Limb (tissue), 2 donors: ENCODE results near the gene COX14.
"Not testable (repeated sequence)": the region's sequence is repeated elsewhere in the genome, so short reads cannot be mapped to it uniquely, and the experiment has no call there.

Source experiments
- DNase-seq, 2 donors: peaks; one replicate each; pipeline ENCODE4 v3.0.0-alpha.2; 2016; ENCODE audit errors: extremely low spot score in 2 of 2

COX14 gene

DNA sequence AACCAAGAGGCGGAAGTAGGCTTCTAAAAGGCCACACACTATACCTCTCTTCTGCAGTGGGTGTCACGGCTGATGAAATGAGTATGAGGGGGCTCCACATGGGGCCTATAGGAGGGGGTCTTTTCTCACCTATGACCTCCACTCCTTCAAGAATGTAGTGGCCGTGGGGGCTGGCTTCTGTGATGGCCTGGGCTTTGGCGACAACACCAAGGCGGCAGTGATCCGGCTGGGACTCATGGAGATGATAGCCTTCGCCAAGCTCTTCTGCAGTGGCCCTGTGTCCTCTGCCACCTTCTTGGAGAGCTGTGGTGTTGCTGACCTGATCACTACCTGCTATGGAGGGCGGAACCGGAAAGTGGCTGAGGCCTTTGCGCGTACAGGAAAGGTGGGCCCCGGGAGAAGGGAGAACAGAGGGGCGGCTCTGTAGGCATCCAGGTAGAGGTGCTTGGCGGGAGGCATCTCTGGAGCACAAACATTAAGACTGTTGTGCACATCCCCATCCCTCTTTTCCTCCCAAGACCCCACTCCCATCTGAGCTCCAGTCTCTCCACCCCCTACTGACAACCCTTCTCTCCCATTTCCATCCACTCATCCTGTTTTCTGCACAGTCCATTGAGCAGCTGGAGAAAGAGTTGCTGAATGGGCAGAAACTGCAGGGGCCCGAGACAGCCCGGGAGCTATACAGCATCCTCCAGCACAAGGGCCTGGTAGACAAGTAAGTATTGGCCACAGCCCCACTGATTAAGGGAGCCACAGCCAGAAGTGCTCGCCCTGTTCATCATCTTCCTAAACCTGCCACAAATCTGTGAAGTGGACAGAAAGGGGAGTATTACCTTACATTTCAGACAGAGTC lies 4.4 kb upstream of the COX14 start:
- no peak for DNase-seq

DNA sequence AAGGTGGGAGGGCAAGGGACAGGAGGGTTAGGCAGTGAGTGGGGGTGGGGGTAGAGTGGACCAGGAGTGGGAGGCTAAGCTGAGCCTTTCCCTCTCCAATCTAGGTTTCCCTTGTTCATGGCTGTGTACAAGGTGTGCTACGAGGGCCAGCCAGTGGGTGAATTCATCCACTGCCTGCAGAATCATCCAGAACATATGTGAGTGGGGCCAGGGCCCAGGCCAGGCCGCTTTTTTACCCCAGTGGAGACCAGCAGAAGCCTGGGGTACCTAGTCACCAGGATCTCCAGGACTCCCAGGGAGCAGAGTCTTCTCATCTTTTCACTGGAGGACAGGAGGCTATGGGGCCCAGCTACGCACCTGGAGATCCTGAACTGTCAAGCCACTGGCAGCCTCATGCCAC lies 2.7 kb upstream of the COX14 start:
- no peak for DNase-seq

DNA sequence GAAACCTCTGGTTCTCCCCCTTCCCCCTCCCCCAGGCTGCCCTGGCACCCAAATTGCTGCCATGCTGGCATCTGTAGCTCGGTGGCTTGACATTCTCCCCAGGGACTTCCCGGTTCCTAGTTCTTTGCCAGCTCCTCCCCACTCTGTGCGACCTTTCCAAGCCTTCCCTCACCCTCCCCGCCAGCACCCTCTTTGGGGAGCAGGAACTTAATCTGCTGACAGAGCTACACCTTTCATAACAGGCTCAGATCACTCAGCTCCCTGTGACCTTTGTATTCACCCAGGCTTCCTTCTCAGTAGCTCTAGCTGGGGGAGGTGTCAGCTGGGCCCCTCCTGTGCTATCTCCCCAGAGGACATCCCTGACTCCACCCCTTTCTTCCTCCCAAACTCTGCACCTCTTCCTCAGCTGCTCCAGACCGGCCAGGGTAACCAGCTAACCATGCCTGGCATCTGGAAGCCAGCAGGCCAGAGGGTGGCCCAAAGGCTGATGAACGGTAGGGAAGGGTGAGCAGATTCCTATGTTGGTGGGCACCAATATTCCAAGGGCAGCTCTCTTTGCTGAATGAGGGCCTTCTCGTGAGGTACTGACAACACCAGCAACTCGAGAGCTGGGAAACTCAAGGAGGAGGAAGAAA lies 1.8 kb upstream of the COX14 start:
- DNase-seq, result no peak

DNA sequence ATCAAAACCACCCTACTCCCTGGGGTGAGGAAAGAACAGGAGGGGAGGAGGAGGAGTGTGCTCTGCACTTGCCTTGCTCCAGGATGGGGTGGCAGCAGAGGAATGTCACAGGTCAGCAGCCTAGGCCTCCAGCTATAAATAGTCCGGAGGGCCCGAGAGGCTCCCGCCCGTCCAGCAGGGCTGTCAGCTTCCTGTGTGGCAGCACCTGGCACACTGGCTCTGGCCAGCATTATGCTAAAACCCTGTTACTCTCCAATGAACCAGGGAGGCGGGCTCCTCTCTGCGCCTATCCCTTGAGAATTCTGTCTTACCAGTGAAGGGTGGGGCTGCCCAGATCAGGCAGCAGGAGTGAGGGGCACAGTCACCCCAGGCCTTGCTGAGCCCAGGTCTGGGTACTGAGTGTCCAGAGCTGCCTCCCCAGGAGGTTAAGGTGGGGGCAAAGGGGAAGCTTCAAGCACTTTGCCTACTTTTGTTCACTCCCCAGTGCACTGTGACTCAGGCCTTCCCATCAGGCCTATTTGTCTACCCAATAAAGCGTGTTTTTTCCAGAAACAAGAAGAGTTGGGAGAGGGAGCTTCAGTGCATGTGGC lies 1.2 kb upstream of the COX14 start:
- DNase-seq, result no peak

DNA sequence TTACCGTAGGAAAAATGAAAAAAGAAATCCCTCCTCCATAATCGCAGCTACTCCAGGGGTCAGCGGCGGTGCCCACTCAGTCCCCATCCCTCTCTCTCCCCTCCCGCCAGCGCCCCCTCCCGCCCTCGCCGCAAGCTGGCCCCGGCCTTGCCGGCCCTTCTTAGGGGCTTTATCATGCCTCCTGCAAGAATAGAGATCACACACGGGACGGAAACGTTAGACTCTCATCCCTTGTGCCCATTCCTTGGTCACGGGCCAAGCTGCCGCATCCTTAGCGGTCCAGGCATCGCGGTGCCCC lies 692 bp upstream of the COX14 start:
- DNase-seq, result no peak

DNA sequence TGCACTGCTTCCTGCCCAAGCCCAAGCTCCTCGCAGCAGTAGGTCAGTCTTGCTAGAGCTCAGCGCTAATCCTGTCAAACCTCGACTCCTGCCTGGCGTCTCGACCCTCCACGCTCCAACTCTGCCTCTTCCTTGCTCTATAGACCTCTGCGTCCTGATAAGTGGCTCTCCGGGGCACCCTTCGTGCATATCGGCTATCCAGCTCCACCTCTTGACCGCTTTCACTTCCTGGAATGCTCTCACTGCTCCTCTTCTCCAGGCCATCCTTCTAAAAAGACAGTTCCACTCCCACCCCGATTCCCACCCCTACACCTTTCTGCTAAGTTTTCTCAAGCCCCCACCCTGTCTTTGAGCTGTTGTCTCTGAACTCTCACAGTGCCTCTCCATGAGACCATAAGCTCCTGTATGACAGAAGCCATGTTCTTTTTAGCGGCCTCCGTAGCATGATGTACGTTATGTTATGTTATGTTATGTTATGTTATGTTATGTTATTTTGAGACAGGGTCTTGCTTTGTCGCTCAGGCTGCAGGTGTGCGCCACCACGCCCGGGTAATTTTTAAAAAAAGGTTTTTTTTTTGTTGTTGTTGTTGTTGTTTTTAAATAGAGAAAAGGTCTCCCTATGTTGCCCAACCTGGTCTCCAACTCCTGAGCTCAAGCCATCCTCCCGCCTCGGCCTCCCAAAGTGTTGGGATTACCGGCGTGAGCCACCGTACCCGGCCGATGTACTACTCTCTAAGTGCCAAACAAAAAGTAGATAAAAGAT lies 601 bp downstream of the COX14 start:
- no peak for DNase-seq

DNA sequence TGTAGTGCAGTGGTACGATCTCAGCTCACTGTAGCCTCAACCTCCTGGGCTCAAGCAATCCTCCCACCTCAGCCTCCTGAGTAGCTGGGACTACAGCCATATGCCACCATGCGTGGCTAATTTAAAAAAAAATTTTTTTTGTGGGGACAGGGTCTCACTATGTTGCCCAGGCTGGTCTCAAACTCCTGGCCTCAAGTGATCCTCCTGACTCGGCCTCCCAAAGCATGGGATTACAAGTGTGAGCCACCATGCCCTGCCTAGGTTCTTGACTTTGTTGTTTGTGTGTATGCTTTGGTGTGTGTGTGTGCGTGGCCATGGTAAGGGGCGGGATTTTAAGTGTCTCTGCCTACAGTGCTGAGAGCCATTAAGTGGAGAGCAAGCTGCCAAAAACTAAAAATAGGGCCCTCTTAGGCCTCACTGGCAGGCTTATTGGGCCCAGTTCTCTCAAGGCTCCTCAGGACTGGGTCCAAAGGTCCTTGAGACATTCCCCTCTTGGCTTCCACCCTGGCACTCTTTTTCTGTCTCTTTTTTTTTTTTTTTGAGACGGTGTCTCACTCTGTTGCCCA lies 5.1 kb downstream of the COX14 start:
- DNase-seq, result no peak

DNA sequence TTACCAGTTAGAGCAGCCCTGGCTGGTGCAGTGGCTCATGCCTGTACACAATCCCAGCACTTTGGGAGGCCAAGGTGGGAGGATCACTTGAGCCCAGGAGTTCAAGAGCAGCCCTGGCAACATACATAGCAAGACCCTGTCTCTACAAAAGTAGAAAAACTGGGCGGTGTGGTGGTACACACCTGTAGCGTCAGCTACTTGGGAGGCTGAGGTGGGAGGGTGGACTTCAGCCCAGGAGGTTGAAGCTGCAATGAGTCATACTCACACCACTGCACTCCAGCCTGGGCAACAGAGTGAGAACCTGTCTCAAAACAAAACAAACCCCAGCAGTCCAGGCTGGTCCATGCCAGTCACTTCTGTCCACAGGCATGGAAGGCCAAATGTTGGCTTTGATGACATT lies 7.4 kb downstream of the COX14 start:
- no peak for DNase-seq

DNA sequence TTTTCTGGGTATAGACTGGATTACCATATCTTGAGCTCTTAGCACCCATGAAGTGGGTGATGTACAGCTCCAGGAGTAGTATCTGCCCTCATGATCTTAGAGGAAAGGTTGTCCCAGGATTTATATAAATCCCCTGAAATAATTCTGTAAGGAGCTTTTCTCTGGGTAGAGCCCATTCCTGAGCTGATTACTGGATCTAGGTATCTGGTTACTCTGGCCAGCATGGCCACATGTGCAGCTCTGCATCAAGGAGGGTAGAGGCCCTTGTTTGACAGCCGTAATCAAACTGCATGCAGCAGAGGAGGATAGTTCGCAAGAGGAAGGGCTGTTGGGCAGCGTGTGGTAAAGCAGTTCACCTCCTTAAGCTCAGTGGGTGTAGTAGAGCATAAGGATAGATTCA lies 8.5 kb downstream of the COX14 start:
- no peak for DNase-seq

DNA sequence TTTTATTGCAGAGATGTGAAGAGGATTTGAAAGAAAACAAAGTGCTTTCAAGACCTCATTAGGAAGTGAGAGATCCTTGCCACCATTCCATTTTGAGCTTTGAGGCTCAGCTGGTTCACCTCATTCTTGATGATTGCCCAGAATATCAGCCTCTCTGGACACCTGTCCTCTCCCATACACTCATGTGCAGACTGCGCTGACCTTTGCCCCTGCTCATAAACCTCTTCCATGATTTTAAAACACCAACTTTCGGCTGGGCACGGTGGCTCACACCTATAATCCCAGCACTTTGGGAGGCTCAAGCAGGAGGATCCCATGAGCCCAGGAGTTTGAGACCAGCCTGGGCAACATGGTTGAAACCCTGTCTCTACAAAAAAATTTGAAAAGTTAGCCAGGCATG lies 8.9 kb downstream of the COX14 start:
- DNase-seq, result no peak

DNA sequence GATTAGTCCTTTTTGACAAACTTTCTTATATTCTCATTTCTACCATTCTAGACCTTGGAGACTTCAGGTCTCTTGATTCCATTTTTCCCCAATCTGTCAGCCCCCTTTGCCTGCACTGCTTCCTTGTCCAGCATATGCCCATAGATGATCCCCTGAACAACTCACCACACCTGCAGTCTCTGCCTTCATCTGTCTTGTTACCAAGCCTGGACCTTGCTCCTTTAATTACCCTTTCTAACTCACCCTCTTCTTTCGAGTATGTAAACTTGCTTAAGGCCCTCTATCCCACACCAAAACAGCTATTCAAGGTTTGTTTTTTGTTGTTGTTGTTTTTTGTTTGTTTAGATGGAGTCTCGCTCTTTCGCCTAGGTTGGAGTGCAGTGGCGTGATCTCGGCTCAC lies 9.6 kb downstream of the COX14 start:
- no peak for DNase-seq

DNA sequence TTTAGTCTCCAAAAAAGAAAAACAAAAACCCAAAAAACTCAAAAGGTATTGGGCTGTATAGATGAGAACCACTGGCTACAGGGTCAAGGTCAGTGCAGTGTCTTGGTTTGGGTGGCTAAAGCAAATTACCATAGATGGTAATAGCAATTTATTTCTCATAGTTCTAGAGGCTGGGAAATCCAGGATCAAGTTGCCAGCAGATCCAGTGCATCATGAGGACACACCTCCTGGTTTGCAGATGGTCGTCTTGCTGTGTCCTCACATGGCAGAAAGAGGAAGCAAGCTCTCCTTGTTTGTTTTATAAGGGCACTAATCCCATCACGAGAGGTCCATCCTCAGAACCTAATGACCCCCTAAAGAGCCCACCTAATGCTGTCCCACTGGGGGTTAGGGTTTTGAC lies 11.2 kb downstream of the COX14 start:
- DNase-seq, result no peak

DNA sequence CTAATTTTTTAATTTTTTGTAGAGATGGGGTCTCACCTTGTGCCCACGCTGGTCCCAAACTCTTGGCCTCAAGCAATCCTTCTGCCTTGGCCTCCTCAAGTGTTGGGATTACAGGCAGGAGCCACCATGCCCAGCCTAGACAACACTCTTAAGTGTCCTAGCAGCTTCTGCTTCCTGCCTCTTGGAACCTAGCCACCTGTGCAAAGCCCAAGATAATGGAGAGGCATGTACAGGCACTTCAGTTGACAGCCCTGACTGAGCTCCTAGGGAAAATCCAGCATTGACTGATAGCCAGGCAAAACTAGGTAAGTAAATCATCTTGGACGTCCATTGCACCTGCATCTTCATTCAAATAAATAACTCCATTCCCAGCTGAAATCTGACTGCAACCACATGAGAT lies 15.5 kb downstream of the COX14 start:
- DNase-seq, result no peak

DNA sequence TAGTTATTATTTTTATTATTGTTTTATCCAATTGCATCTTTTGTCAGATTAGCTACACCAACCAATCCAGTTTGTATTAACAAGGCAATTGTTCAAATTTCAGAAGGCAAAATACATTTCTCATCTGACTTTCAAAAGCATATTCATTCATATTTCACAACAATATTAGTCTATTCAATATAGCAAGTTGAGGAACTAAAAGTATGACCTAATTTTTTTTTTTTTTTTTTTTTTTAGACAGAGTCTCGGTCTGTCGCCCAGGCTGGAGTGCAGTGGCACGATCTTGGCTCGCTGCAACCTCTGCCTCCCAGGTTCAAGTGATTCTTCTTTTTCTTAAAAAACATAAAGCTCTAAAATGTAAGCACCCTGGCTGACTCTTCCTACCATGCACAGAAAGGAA lies 17.3 kb downstream of the COX14 start:
- no peak for DNase-seq

DNA sequence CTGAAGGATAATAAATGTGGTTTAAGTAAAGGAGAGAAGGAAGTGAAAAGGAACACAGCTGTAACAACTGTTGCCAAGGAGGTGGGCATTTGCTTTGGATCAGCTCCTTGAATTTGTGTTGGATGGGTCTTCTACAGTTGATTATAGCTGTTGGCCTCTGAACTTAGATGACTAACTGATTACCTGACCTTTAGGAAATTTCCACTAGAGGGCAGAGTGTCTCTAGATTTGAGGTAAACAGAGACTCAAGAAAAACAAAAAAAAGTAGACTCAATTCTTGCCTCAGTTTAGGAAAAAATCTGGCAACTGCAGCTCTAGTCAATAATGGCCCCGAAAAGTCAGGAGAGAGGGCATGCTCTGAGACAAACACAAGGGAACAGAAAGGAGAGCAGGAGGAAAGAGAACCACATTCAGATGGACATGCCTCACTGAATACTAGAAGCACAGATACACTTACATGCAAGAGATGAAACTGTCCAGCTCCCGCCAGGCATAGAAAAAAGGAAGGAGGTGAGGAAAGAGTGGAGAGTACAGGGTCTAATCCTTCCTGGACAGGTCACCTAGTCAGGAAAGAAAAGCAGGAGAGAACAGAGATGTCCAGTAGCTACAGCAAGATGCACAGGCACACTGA lies 20.6 kb downstream of the COX14 start:
- no peak for DNase-seq

DNA sequence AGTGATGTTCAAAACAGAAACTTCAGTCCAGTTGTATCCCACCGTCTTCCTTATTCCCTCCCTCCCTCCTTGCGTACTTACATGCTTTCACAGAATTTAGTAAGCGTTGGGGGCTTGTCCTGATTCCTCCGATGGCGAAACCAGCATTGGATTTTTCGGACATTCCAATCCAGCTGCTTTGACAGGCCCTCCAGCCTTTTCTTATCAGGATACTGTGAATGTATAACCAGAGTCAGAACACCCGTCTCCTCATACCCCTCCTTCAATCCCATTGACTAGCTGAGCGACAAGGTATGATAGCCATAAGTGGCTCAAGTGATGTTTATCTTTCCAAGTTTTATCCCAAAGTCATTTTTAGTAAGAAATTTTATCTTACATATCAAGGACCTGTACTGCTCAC lies 31.0 kb downstream of the COX14 start:
- DNase-seq, result no peak

DNA sequence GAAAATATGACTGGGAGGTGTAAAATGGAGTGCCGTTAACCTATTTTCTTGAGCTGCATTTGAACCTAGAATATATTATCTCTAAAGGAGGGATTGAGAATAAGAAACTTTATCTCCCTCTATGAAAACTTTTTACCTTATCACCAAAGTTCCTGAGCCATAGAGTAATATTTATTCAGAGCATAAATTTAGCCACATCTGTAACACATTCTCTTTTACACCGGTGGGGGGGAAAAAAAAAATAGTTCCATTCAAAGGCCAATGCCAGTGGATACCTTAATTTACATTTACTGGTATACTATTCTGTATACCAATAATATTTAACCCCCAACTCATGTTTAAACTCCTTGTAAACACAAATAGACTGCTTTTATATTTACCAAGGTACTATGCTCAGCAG lies 33.4 kb downstream of the COX14 start:
- no peak for DNase-seq

DNA sequence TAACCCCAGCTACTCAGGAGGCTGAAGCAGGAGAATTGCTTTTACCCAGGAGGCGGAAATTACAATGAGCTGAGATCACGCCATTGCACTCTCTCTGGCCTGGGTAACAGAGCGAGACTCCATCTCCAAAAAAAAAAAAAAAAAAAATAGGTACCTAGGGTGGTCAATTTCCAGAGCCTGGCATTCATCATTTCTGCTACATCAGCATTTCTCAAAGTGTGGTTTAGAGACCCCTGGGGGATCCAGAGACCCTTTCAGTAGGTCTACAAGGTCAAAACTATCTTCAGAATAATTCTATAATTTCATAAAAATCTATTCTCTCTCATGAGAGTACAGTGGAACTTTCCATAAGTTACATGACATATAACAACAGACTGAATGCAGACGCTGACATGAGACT lies 35.2 kb downstream of the COX14 start:
- DNase-seq, result no peak

DNA sequence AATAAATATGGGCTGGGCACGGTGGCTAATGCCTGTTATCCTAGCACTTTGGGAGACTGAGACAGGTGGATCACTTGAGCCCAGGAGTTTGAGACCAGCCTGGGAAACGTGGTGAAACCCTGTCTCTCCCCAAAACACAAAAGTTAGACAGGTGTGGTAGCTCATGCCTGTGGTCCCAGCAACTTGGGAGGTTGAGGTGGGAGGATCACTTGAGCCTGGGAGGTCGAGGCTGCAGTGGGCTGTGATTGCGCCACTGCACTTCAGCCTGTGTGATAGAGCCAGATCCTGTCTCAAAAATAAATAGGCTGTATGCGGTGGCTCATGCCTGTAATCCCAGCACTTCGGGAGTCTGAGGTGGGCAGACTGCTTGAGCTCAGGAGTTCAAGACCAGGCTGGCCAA lies 36.0 kb downstream of the COX14 start:
- not testable (repeated sequence) for DNase-seq

DNA sequence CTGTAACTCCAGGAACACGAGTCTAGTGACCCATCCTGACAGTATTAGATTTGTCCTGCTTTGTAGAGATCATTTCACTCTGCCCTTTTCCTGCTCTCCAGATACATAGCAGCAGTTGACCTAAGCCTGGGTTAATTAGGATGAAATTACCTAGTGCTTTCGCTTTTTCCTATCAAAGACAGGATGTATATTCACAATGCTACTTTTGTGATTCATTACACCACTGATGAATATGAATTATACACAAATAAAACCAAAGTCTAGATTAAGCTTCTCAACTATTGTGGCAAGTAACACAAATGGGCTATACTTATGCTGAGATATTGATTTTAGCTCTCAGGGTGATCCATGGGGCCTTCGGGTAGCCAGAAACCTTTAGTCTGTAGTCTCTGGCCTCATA lies 37.3 kb downstream of the COX14 start:
- no peak for DNase-seq

DNA sequence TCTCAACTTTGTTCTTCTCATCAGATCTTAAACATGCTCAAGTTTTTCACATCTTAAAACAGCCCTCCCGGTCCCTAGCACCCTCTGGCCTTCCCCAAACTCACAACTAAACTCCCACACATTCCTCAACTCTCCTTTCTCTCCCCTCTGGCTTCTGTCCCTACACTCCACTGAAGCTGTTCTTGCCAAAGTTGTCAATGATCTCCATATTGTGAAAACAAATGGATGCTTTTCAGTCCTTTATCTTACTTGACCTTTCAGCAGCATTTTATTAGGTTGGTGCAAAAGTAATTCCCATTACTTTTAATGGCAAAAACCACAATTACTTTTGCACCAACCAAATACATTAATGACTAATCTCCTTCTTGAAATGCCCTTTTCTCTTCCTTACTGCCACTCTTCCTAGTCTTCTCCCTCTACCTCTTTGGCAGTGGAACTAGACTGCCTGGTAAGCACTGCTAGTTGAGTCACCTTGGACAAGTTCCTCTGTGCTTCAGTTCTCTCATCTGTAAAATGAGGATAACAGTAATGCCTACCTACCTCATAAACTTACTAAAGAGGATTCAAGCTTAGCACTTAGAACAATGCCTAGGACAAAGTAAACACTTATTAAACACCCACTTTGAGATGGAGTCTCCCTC lies 39.1 kb downstream of the COX14 start:
- no peak for DNase-seq
